Measurements from ENCODE around the gene C19orf33. TPM values are rescaled to one million over a fixed set of nuclear protein-coding genes. Genes with fewer than 3 reads are reported as not detected.

Gene C19orf33
- total RNA-seq, 1 donor from 2014 or later: 46.8 TPM

GRCh38 chr19:38277549-38277948 lies 26.5 kb upstream of the C19orf33 start:
- no peaks in the 10 kb centered on the region for H3K27me3 Mint-ChIP-seq
- no peak for TF ChIP-seq CTCF (conservative IDR thresholded peaks at IDR 0.05)
- DNase-seq (ENCODE audit: extremely low spot score, unreplicated experiment): no peak
- no peaks in the 10 kb centered on the region for H3K36me3 Mint-ChIP-seq
- peak overlapping the region; percentile 23 for H3K4me3 Mint-ChIP-seq
- H3K4me1 Mint-ChIP-seq (ENCODE audit: unreplicated experiment): peaks cover 24% of the 10 kb centered on the region
- no peaks in the 10 kb centered on the region for H3K9me3 Mint-ChIP-seq
- H3K27ac Mint-ChIP-seq: peak overlapping the region; percentile 79

DNA sequence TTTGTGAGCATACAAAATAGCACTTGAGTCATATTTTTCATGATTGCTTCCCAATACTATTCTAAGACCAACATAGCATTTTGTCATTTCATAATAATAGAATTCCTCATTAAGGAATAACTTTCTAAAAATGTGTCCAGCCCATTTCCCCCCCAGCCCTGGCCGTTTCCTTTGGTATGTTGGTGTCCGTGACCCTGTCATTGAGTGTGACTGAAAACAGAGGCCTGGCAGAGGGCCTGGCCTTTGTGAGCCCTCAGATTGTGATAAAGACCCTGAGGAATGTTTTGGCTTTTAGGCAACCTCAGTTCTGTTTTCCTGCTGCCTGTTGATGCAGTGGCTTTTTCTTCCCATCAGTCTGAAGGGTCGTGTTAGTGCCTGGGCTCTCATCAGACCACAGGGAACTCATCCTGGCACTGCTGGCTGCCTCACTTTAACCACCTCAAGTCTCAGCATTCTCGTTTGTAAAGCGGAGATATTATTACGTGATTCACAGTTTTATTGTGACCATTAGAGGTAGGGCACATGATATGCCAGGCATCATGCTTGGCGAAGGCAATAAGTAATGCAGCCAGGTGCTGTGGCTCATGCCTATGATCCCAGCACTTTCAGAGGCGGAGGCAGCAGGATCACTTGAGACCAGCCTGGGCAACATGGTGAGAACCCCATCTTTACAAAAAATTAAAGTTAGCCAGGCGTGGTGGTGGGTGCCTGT lies 25.9 kb upstream of the C19orf33 start:
- Mint-ChIP-seq H3K27ac (peak overlapping the region; percentile 79), H3K9me3 (no peaks in the 10 kb centered on the region), H3K27me3 (no peaks in the 10 kb centered on the region), H3K4me1 (ENCODE audit: unreplicated experiment) (peaks cover 24% of the 10 kb centered on the region), H3K4me3 (peak overlapping the region; percentile 23), H3K36me3 (no peaks in the 10 kb centered on the region)
- no peak for DNase-seq (ENCODE audit: extremely low spot score, unreplicated experiment)
- TF ChIP-seq CTCF (conservative IDR thresholded peaks at IDR 0.05): no peak

DNA sequence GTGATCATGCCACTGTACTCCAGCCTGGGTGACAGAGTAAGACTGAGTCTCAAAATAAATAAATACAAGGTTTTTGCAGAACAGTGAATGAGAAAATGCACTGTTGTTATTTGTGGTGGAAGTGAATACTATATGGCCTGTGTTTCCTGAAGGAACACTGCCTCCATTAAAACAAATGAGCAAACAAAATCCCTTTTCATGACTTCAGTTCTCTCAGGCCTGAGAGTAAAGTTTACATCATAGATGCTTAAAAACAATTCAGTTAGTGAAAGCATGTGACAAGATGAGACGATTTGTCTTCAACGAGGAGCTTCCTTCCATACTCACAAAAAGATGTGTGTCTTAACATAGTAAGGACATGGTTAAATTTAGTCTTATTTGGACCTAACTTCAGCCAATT lies 25.3 kb upstream of the C19orf33 start:
- DNase-seq (ENCODE audit: extremely low spot score, unreplicated experiment): no peak
- no peak for TF ChIP-seq CTCF (conservative IDR thresholded peaks at IDR 0.05)
- peak overlapping the region; percentile 25 for H3K4me3 Mint-ChIP-seq
- H3K27me3 Mint-ChIP-seq: no peaks in the 10 kb centered on the region
- H3K4me1 Mint-ChIP-seq (ENCODE audit: unreplicated experiment): peaks cover 18% of the 10 kb centered on the region
- no peaks in the 10 kb centered on the region for H3K36me3 Mint-ChIP-seq
- peak overlapping the region; percentile 79 for H3K27ac Mint-ChIP-seq
- H3K9me3 Mint-ChIP-seq: no peaks in the 10 kb centered on the region

DNA sequence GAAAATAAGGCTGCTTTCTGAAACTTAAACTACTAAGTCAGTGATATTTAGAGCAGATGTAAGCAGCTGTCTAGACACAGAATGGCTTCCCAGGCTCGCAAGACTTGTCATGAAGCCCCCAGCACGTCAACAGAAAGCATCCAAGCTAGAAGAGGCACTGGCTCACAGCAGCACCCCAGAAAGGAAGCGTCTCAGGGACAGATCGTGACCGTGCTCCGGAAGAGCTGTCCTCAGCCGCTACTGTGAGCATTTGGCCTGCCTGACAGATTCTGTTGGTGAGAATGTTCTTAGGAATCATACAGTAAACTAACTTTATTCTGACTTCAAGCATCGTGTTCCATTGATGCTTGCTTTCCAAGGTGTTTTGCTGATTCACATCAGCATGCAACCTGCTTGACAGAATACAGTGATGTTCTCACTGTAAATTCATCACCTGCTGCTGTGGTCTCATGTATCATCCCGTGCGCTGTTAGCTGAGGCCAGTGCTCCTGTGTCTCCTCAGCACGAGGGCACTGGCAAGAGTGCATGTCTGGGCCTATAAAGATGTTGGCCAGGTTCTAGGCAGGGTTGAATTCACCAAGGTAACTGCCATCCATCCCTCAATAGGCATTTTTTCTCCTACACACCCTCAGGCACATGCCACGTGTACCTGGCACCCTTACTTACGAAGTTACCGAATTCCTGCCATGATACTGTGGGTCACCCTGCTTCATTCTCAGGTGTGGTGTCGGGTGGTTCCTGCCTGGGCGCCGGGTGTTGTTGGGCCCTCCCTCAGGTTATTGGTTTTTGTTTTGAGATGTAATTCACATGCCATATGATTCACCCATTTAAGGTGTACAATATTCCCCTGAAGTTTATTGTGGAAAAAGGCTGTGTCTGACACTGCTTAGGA lies 23.8 kb upstream of the C19orf33 start:
- Mint-ChIP-seq H3K9me3 (no peaks in the 10 kb centered on the region), H3K4me1 (ENCODE audit: unreplicated experiment) (peaks cover 18% of the 10 kb centered on the region), H3K27ac (peak overlapping the region; percentile 62), H3K36me3 (no peaks in the 10 kb centered on the region), H3K27me3 (no peaks in the 10 kb centered on the region), H3K4me3 (no peak overlapping the region)
- no peak for DNase-seq (ENCODE audit: extremely low spot score, unreplicated experiment)
- no peak for TF ChIP-seq CTCF (conservative IDR thresholded peaks at IDR 0.05)

- H3K27me3 Mint-ChIP-seq: no peaks in the 10 kb centered on the region
- no peaks in the 10 kb centered on the region for H3K36me3 Mint-ChIP-seq
- no peaks in the 10 kb centered on the region for H3K9me3 Mint-ChIP-seq
- TF ChIP-seq CTCF (conservative IDR thresholded peaks at IDR 0.05): no peak
- DNase-seq (ENCODE audit: extremely low spot score, unreplicated experiment): no peak
- peaks cover 25% of the 10 kb centered on the region for H3K4me1 Mint-ChIP-seq (ENCODE audit: unreplicated experiment)
- H3K4me3 Mint-ChIP-seq: no peak overlapping the region
- peak overlapping the region; percentile 61 for H3K27ac Mint-ChIP-seq
Observed at GRCh38 chr19:38281811-38282566, 22.1 kb upstream of the C19orf33 start.
